RKO (cell line): ENCODE data around the gene TSPAN15.
"Not testable (repeated sequence)": the region's sequence is repeated elsewhere in the genome, so short reads cannot be mapped to it uniquely, and the experiment has no call there.

Source experiments
- DNase-seq: peaks from one replicate; pipeline ENCODE4 v3.0.0-alpha.2; 2016; ENCODE audit warnings: low spot score

Gene TSPAN15

DNA sequence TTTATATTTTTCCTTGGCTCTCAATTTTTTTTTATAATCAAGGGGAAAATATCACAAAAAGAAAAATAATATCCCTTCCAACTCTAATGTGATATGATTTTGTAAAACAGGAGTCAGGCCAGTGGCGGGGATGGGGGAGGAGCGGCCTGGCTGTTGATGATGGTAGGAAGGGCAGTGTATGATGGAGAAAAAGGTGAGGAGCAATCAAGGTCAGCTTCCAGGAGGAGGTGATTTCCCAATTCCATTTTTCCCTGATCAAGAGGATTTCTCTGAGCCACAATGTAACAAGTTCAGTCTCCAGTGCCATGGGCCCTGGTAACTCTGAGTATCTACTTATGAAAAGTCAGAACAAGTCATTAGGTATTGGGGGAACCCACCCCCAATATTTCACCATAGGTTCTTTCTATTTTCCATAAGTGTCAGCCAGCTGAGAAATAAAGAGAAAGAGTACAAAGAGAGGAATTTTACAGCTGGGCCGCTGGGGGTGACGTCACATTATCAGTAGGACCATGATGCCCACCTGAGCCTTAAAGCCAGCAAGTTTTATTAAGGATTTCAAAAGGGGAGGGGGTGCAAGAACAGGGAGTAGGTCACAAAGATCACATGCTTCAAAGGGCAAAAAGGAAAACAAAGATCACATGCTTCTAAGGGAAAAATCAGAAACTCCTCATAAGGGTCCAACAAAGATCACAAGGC, 37.0 kb downstream of the TSPAN15 start:
- not testable (repeated sequence) for DNase-seq

DNA sequence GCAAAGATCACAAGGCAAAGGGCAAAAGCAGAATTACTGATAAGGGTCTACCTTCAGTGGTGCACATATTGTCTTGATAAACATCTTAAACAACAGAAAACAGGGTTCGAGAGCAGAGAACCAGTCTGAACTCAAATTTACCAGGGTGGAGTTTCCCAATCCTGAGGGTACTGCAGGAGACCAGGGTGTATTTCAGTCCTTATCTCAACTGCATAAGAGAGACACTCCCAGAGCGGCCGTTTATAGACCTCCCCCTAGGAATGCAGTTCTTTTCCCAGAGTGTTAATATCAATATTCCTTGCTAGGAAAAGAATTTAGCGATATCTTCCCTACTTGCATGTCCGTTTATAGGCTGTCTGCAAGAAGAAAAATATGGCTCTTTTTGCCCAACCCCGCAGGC, 37.6 kb downstream of the TSPAN15 start:
- DNase-seq = not testable (repeated sequence)

DNA sequence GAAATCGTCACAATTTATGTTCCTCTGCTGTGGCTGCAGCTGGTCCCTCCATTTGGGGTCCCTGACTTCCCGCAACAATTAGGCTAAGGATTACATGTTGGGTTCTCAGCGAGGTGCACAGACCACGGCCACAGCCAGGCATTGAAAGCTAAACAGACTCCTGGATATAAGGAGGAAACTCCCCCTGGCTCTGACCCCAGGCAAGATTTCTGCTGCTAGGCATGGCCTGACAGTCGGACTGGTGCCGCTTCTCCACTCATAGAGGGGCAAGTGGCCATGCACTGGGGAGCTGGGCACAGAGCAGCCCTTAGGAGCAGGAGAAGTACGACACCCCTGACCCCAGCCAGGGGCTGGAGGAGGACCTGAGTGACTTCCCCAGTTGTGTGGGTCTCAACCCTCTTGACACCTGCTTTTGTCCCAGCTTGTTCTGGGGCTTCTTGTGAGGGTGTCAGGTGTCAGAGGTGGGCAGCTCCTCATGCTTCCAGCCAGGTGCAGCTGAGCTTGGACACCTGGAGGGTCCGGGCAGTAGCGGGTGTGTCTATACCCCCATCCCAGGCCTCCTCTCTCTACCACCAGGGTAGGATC, 38.3 kb downstream of the TSPAN15 start:
- no peak for DNase-seq

DNA sequence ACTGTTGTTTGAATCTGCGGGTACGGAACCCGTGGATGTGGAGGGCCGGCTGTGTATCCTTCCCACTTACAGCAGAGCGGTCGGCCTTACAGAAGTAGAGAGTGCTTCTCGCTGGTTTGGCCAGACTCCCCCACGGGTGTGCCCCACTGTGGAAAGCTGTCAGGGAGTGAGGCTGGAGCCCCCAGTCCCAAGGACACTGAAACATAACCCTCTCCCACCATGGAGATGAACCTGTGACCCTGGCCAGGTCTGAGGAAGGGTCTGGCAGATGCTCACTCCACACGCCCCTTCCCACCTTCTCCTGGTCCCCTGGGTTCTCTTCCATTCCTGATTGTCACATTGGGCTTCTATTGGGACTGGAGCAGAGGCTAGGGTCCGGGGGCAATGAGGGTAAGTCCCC, 39.6 kb downstream of the TSPAN15 start:
- DNase-seq = no peak

DNA sequence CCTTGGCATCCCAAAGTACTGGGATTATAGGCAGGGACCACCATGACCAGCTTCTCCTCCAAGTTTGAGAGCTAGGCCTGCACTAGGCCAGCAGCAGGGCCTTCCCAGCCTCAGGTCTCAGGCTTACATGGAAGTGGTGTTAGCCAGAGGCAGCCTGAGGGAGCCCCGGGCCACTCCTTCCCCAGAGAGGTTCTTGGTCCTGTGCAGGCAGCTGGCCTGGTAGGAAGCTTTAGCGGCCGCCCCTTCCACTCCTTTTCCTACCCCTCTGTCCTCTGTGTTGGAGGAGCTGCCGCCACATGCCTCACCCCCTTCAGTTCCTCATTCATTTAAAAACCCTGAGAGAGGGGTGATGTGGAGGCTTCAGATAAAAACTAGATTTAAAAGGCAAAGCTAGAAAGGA, 40.3 kb downstream of the TSPAN15 start:
- no peak for DNase-seq

DNA sequence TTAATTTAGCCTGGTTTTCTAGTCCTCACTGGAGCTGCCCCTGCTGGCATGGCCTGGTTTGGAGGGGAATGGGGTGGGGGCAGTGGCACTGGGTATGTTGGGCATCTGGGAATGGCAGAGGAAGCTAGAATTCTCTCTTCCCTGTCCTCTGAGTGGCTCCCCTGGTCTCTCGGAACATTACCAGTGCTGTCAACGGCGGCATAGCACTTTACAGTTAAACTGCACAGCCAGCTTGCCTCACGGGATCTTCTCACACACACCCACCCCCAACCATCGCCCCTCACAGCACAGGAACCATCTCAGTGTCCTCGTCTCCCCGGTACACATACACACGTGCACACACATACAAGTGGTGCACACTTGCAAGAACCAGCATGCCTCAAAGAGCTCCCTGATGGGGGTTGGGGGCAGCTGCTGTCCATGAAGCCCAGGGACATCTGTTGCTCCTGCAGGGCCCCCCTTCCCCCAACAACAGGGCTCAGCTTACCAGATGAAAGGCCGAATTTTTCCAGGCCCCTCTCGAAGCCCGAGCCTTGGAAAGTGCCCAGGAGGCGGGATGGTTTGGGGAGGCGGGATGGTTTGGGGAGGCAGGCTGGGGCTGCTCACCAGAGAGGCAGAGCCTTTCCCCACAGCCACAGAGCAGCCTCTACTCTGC, 41.0 kb downstream of the TSPAN15 start:
- DNase-seq = no peak

DNA sequence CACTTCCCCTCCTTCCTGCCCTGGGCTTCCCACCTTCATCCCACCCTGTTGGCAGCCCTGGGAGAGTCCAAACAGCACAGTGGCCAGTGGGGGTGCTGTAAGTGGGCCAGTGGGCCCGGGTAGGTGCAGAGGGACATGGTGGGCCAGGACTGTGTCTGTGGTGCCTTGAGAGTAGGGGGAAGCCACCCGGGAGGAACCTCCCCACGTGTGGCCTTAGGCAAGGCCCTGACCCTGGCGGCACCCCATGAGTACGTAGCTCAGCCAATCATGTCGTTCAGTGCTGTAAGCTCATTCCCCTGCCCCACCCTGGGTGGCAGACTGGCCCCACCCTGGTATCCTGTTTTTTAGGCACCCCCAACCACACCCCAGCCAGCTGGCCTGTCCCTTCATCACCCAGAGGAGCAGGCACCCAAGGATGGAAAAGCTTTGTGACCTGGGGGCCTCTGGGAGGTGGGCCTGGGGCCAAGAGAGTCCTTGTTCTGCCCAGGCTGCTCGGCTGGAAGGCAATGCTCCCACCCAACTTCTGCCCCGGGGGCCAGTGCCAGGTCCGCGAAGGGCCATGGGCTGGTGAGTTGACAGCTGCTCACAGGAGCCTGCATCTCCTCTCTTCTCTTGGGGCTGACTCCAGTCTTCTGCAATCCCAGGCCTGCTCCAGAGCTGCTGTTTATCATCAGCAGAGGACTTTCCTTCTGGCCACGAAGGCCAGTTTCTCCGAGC, 41.6 kb downstream of the TSPAN15 start:
- no peak for DNase-seq

DNA sequence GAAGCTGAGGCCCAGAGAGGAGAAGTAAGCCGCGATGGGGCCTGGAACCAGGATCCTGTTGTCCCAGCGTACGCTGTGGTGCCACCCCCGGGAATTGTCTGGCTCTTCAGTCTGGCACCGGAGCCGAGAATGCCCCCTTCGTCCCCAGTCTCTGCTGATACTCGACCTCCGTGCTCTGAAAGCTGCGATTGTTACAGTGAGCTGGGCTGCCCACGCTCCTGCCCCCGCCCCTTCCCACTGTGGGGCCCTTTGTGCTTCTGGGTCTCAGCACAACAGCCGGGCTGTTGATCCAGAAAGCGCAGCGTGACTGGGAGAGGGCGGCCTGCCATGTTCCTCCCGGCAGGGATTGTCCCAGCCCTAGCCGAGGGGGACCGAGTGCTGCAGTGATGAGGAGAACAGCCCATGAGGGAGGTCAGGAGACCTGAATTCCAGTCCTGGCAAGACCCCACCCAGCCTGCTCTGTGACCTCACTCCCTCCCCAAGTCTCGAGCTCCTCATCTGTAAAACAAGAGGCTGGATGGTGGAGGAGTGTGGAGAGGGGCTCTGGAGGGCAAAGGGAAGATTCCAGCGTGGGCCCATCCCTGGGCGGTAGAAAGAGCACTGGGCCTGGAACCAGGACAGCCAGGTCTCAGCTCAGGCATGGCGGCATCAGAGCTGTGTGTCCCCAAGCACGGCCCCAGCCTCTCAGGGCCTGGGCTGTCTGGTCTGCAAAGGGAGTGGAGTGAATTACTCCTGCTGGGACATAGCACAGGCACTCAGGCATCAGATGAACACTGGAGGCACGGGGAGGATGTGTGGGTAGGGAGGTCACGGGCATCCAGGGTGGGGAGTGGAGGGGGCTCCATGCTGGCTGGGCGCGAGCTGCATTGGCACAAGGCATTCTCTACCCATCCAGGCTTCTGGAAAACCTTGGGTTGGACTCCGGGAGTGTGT, 43.6 kb downstream of the TSPAN15 start:
- no peak for DNase-seq

DNA sequence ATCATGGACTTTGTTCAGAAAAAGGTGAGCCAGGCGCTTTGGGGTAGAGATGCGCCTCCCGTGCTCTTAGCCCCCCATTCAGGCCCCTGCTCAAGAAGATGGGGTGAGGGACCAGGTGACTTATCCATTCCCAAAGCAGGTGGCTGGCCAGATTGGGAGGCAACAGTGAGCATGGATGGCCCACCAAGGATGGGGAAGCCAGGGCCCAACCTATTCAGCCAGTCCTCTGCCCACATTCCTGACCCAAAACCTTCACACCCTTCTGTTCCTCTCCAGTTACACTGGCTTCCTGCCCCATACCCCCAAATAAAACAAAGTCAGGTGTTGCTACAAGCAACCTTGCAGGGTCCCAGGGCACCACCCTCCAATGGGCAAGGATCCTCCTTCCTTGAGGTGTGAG, 44.4 kb downstream of the TSPAN15 start:
- no peak for DNase-seq

DNA sequence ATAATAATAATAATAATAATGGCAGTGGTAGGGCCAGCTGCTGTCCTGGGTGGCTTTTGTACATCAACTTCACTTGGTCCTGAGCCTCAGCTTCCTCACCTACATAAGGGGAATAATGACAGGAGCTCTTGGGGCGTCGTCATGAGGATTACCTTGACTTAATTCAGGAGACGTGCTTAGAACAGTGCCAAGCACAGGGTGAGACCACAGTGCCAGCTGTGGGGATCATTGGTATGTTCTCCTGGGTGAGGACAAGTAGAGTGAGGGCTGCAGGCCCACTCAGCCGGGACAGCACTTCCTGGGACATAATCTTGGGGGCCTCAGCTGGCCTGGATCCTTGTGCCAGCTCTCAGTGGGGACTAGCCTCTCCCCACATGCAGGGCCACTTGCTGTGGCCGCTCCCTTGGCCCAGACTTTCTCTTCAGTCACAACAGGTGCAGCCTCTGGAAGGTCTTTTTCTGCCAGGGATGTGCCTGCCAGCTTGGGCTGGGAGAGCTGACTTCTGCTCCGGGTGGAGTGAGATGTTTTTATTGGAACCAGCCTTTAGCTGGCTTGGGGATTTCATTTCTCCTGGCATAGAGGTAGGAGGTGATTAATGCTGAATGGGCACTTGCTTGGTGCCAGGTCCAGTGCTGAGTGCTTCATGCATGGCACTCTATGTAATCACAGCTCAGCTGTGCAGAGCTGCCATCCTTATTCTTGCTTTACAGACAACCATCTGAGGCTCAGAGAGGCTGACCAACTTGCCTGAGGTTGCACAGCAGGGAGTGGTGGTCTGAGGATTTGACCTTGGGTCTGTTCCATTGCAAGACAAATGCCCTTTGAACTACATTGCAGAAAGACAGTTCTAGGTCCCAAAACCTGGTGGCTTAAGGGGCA, 45.3 kb downstream of the TSPAN15 start:
- no peak for DNase-seq

DNA sequence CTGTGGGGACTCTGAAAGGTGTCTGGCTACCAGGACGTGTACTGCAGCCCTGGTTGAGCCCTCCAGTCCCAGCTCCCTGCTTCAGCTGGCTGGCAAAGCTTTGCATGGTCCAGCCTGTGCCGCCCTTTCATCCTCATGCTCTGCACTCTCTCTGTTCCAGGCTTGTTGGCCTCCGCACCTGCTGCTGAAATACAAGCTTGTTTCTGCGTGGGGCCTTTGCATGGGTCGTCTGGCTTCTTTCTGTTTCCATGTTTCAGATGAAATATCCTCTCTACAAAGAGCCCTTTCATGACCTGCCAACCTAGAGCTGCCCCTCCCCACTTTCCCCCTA, 45.9 kb downstream of the TSPAN15 start:
- DNase-seq = no peak

DNA sequence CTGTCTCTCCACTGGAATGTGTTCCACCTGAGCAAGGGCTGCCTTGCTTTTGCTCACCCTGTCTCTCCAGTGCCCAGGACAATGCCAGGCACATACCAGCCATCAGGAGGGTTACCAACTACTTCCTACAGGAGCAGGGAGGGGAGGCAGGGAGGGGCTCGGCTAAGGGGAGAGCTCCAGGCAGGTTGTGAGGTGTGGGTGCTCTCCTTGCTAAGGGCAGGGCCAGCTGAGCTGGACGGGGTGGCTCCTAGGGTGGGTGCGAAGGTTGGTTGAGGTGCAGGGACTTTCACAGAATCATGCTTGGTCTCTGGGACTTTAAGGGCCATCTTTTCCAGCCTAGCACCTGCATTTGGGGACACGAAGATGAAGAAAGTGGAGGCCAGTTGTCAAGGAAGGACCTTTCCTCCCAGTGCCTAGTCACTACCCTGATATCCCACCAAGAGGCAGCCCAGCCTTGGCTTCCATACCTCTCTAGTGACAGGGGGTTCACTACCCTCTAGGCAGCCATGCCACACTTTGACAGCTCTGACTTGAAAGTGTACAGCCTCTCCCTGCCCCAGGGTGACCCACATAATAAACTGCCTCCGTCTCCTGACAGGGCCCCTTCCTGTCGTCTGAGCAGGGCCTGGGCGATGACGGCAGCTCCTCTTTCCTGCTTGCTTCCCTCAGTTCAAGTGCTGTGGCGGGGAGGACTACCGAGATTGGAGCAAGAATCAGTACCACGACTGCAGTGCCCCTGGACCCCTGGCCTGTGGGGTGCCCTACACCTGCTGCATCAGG, 46.5 kb downstream of the TSPAN15 start:
- DNase-seq = no peak

DNA sequence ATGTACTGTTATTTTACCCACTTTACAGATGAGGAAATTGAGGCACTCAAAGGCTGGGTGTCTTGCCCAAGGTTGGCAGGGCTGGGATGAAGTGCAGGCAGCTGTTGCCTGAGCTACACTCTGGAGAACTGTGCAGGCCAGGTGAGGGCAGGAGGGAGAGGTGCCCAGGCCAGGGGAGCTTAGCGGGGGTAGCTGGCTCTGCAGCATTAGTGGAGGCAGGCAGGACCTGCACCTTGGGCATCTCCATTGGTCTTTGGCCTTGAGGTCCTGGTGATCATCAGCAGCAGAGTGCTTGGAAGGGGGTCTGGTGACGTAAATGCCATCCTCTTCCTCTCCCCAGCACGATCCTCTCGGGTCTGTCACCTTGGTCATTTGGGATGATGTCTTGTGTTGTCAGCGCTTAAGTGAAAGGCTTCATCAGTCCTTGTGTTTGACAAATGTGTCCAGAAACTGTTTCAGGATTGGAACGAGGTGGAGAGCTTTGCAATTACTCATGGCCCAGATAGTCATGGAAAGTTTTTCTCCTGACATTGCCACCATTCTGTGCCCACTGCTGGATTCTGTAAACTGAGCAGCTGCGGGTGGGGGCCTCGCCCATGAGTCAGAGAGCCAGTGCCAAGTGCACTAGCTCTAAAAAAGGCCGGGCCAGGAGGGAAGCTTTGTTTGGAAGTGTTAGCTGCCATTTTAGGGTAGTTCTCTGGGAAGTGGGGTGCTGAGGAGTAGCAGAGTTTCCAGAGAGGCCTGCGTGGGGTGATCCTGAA, 47.6 kb downstream of the TSPAN15 start:
- DNase-seq = no peak

DNA sequence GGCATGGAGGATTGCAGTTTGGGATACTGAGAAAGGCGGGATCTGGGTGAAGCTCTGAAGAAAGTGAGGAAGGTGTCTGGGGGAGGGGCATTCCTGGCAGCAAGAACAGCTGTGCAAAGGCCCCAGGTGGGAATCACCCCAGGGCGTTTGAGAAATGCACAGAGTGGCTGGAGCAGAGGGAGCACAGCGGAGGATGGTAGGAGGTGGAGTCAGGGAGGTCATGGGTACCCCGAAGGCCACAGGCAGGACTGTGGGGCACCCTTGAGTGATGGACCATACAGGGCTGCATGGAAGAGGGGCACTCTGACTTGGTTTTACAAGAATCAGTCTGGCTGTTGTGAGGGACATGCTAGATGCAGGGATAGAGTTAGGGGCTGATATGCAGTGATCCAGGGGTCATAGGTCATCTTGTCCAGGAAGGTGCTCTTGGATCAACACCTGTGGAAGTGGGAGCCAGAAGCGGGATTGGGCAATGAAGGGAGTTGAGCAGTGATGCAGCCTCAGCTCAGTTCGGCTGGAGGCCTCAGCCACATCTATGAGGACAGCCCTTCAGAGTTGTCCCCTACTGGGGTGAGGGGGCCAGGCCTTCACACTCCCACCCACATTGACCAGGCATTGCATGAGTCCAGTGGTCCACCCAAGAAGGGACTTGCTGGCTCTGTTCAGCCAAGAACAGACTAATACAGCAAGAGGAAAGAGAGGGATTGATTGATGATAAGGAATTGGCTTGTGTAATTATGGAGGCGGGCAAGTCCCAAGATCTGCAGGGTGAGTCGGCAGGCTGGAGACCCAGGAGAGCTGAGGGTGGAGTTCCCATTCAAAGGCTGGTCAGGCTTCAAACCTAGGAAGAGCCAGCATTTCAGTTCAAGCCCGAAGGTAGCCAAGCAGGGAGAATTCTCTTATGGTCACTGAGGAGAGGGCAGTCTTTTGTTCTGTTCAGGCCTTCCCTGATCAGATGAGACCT, 48.7 kb downstream of the TSPAN15 start:
- DNase-seq = no peak

DNA sequence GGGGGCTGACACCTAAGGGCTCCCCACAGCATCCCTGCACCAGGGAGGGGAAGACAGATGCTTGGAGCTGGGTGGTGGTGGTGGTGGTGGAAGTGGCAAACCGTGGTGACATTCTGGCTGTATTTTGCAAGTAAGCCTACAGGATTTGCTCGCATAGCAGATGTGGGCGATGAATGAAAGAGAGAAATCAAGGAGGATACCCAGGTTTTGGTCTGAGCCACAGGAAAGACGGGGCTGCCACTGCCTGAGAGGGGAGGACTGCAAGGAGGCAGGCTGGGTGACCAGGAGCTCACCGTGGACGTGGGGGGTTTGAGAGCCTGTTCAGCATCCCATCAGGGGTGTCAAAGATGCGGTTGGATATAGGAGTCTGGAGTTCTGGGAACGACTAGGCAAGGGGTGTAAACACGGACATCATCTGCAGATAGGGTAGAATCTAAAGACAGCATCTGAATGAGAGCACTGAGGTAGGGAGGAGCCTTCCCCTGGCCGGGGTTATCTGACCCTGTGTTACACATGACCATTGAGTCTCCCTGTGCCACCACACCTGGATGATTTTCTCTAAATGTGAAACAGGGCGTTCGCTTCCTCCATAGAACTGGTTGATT, 49.7 kb downstream of the TSPAN15 start:
- no peak for DNase-seq

DNA sequence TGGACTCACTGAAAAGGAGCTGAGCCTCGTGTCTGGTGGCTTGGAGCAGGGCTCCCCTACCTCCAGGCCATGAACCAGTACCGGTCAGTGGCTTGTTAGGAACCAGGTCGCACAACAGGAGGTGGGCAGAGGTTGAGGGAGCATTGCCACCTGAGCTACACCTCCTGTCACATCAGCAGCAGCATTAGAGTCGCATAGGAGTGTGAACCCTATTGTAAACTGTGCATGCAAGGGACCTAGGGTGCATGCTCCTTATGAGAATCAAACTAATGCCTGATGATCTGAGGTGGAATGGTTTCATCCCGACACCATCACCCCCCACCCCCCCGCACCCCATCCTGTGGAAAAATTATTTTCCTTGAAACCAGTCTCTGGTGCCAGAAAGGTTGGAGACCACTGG, 50.4 kb downstream of the TSPAN15 start:
- no peak for DNase-seq

DNA sequence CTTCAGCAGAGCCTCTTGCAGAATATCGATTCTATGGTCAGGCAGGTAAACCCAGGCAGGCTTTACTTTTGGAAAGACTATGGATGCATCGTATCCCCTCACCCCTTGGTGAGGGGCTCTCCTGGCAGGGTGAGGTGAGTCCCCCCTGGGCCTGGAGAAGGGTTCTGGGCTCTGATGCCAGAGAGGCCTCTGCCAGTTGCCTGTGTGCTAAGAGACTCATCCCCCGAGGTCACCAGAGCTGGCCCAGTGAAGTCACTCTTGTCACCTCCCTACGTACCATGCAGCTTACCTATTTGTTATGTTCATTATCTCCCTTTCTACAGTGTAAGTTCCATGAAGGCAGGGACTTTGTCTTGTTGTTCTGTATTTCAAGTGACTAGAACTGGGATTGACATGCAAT, 51.3 kb downstream of the TSPAN15 start:
- no peak for DNase-seq
